Esophagus (tissue), 2 donors: Measurements from ENCODE around the gene PDGFD. TPM values are rescaled to one million over a fixed set of nuclear protein-coding genes. Genes with fewer than 3 reads are reported as not detected.

Experiments used
- H3K27ac ChIP-seq, 2 donors: one replicate each; pipeline ENCODE4 v1.5.1; 2013; ENCODE audit warnings: low read depth in 2 of 2, mild to moderate bottlenecking in 2 of 2, inconsistent platforms in 1 of 2, low read length in 1 of 2, moderate library complexity in 1 of 2
- H3K27me3 ChIP-seq, 2 donors: one replicate each; pipeline ENCODE4 v1.6.1; 2013; ENCODE audit warnings: low read length in 2 of 2, control low read depth in 1 of 2, mild to moderate bottlenecking in 1 of 2; ENCODE audit not compliant: insufficient read depth in 2 of 2, control insufficient read depth in 1 of 2
- H3K36me3 ChIP-seq, 2 donors: one replicate each; pipeline ENCODE4 v1.6.1; 2013; ENCODE audit warnings: low read length in 1 of 2; ENCODE audit not compliant: control insufficient read depth in 2 of 2, insufficient read depth in 2 of 2
- H3K4me1 ChIP-seq, 2 donors: one replicate each; pipeline ENCODE4 v1.6.1; 2013; ENCODE audit warnings: low read length in 1 of 2; ENCODE audit not compliant: control insufficient read depth in 2 of 2, insufficient read depth in 2 of 2
- H3K4me3 ChIP-seq, 2 donors: one replicate each; pipeline ENCODE4 v1.5.1; 2013; ENCODE audit warnings: low read length in 2 of 2, mild to moderate bottlenecking in 2 of 2, low read depth in 1 of 2, moderate library complexity in 1 of 2
- H3K9me3 ChIP-seq, 2 donors: one replicate each; pipeline ENCODE4 v1.6.1; 2013; ENCODE audit warnings: mild to moderate bottlenecking in 2 of 2, low read depth in 1 of 2, low read length in 1 of 2, moderate library complexity in 1 of 2; ENCODE audit not compliant: control insufficient read depth in 2 of 2, insufficient read depth in 1 of 2
- WGBS, 2 donors: extraction: QIAGEN DNeasy Blood & Tissue Kit; methylation state at CpG; one replicate each; pipeline ENCODE4 v1.1.7; 2013; 5-methylcytosine and 5-hydroxymethylcytosine counted together
- polyA plus RNA-seq, 2 donors: library from polyadenylated mRNA; stranded (reverse); fragments of 200-250 nt; gene quantifications; one replicate each; pipeline ENCODE4 v1.2.3, GENCODE V29; 2013
- donor health status: healthy with polysubstance abuse.
- donor health status: Bipolar disorder and iron deficiency.

Gene PDGFD
- polyA plus RNA-seq, 2 donors: 0.35 to 0.52 TPM

- Histone ChIP-seq H3K27ac (no peak overlapping the region), H3K36me3 (no peaks in the 10 kb centered on the region), H3K9me3 (no peaks in the 10 kb centered on the region), H3K4me3 (no peak overlapping the region), H3K4me1 (no peaks in the 10 kb centered on the region), H3K27me3 (no peaks in the 10 kb centered on the region)
- WGBS, 2 donors: 87 to 88% methylated on average over 4 of the region's 4 CpGs
Observed at GRCh38 chr11:103867481-103867880, 296.5 kb downstream of the PDGFD start.

- WGBS, 2 donors: 86 to 90% methylated on average over 3 of the region's 3 CpGs
- Histone ChIP-seq H3K36me3 (no peaks in the 10 kb centered on the region), H3K4me1 (no peaks in the 10 kb centered on the region), H3K4me3 (no peak overlapping the region), H3K27me3 (no peaks in the 10 kb centered on the region), H3K9me3 (no peaks in the 10 kb centered on the region), H3K27ac (no peak overlapping the region)
Observed at GRCh38 chr11:103863497-103863896, 300.4 kb downstream of the PDGFD start.

GRCh38 chr11:103862802-103863174 lies 301.2 kb downstream of the PDGFD start:
- no peak overlapping the region for H3K27ac ChIP-seq
- no peaks in the 10 kb centered on the region for H3K4me1 ChIP-seq
- no peak overlapping the region for H3K4me3 ChIP-seq
- whole genome bisulfite sequencing, 2 donors: 94% methylated on average over 3 of the region's 3 CpGs
- no peaks in the 10 kb centered on the region for H3K36me3 ChIP-seq
- no peaks in the 10 kb centered on the region for H3K27me3 ChIP-seq
- H3K9me3 ChIP-seq: no peaks in the 10 kb centered on the region

- 60 to 72% methylated on average over 9 of the region's 9 CpGs for WGBS, 2 donors
- Histone ChIP-seq H3K36me3 (no peaks in the 10 kb centered on the region), H3K9me3 (no peaks in the 10 kb centered on the region), H3K27me3 (no peaks in the 10 kb centered on the region), H3K4me1 (no peaks in the 10 kb centered on the region), H3K27ac (no peak overlapping the region), H3K4me3 (no peak overlapping the region)
Observed at GRCh38 chr11:103862094-103862801, 301.7 kb downstream of the PDGFD start.

Other genes with a start within 250 kb of the PDGFD start
- not detected for gene DDI1, start 127.5 kb downstream of the PDGFD start, polyA plus RNA-seq